GM12801 (cell line): Measurements from ENCODE around the gene EME2.

Experiments
- CTCF ChIP-seq: IDR thresholded peaks from one replicate; pipeline ENCODE4 v1.5.1; 2011; ENCODE audit warnings: control low read depth; ENCODE audit not compliant: insufficient read length; ENCODE audit errors: extremely low read depth

The EME2 gene

GRCh38 chr16:1822801-1823200 is 50.2 kb downstream of the EME2 start:
- TF ChIP-seq CTCF: no peak

GRCh38 chr16:1823821-1824220 is 51.2 kb downstream of the EME2 start:
- no peak for TF ChIP-seq CTCF

GRCh38 chr16:1825381-1825863 is 52.8 kb downstream of the EME2 start:
- TF ChIP-seq CTCF: no peak
